ENCODE results near the gene TRMT1L. TPM values are rescaled to one million over a fixed set of nuclear protein-coding genes. Genes with fewer than 3 reads are reported as not detected.

The TRMT1L gene
- polyA plus RNA-seq, 1 experiment = 13.4 TPM

DNA sequence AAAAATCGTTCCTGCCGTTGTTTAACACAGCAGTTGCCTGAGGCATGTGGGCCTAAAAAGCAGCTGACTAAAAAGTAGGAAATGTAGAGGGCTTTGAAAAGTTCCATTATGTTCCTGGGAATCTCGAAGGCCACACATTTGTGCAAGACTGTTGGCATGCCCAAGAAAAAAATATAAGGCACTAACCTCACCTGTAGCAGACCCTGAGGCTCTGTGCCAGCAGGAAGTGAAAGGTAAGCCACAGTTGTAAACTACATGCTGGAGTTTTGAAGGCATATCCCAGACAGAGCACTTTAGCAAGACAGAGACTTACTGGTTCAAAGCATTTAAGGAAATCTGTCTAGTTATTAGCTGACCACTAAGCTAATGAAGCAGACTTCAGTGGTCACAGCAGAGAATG is 52.7 kb downstream of the TRMT1L start:
- CTCF ChIA-PET = no interaction called here
- Histone ChIP-seq H3K27me3 (ENCODE audit: control insufficient read depth, insufficient read depth, low read length) (no peaks in the 10 kb centered on the region), H3K4me3 (ENCODE audit: low read depth, low read length) (no peak overlapping the region), H3K36me3 (ENCODE audit: control insufficient read depth, insufficient read depth, low read length) (peaks cover 1% of the 10 kb centered on the region; the same call in 1 of the 2 replicates)
- DNase-seq (ENCODE audit: low read depth) = no peak
- POLR2A ChIA-PET = no interaction called here
- TF ChIP-seq, protein P1, sequence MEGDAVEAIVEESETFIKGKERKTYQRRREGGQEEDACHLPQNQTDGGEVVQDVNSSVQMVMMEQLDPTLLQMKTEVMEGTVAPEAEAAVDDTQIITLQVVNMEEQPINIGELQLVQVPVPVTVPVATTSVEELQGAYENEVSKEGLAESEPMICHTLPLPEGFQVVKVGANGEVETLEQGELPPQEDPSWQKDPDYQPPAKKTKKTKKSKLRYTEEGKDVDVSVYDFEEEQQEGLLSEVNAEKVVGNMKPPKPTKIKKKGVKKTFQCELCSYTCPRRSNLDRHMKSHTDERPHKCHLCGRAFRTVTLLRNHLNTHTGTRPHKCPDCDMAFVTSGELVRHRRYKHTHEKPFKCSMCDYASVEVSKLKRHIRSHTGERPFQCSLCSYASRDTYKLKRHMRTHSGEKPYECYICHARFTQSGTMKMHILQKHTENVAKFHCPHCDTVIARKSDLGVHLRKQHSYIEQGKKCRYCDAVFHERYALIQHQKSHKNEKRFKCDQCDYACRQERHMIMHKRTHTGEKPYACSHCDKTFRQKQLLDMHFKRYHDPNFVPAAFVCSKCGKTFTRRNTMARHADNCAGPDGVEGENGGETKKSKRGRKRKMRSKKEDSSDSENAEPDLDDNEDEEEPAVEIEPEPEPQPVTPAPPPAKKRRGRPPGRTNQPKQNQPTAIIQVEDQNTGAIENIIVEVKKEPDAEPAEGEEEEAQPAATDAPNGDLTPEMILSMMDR (IDR thresholded peaks at IDR 0.05; ENCODE audit: insufficient read depth, low read depth, low read length) = no peak

DNA sequence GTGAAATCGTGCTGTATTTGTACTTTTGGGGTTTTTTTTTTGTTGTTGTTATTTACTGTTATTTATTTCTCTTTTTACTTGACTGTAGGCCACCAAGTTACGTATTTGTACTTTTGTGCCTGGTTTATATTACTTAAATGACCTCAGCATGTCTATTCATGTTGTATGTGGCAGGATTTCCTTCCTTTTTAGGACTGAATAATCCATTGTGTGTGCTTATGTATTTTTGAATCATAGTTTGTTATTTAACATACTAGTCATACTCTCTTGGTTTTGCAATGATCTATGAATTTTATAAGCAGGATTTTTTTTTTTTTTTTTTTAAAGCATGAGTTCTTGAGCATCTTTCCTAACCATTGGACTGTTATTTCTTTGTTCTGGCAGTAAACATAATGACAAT is 60.2 kb downstream of the TRMT1L start:
- peaks cover 2% of the 10 kb centered on the region; the same call in 1 of the 2 replicates for H3K36me3 ChIP-seq (ENCODE audit: control insufficient read depth, insufficient read depth, low read length)
- TF ChIP-seq, protein P1 (IDR thresholded peaks at IDR 0.05; ENCODE audit: insufficient read depth, low read depth, low read length) = no peak
- H3K4me3 ChIP-seq (ENCODE audit: low read depth, low read length) = no peak overlapping the region
- ChIA-PET POLR2A (no interaction called here), CTCF (interaction anchor here (1.3 kb wide), 1 partner anchor 21 kb away, joined by 3 read pairs; no protein-coding TSS in a partner anchor)
- DNase-seq (ENCODE audit: low read depth) = no peak
- H3K27me3 ChIP-seq (ENCODE audit: control insufficient read depth, insufficient read depth, low read length) = no peaks in the 10 kb centered on the region

DNA sequence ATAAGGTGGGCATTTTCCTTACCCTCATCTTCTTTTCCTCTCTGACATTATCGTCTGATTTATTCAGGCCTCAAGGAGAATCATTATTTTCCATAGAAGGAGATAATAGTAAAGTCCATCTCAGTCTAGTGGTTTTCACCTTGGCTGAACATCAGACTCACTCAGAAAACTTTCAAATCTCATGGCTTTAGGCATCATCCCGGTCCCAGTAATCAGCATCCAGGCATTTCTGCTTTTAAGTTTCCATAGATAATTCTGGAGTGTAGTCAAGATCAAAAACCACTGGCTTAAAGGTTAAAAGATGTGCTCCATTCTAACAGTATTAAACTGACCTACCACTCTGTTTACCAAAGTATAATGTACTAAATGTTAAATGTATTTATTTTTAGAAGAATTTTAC is 62.0 kb downstream of the TRMT1L start:
- Histone ChIP-seq H3K4me3 (ENCODE audit: low read depth, low read length) (no peak overlapping the region), H3K27me3 (ENCODE audit: control insufficient read depth, insufficient read depth, low read length) (no peaks in the 10 kb centered on the region), H3K36me3 (ENCODE audit: control insufficient read depth, insufficient read depth, low read length) (peaks cover 3% of the 10 kb centered on the region)
- no peak for DNase-seq (ENCODE audit: low read depth)
- CTCF ChIA-PET = no interaction called here
- TF ChIP-seq, protein P1 (IDR thresholded peaks at IDR 0.05; ENCODE audit: insufficient read depth, low read depth, low read length) = no peak
- POLR2A ChIA-PET = no interaction called here

DNA sequence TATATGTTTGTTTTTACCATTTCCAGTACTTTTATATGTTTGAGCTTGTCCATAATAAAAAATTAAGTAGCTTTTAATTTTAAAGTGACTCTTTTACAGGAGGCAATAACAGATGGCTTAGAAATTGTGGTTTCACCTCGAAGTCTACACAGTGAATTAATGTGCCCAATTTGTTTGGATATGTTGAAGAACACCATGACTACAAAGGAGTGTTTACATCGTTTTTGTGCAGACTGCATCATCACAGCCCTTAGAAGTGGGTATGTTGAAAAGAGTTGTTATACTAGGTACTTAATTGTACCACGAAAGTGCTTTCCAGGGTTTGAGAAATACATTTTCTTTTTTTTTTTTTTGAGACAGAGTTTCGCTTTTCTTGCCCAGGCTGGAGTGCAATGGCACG is 65.3 kb downstream of the TRMT1L start:
- no peak overlapping the region for H3K4me3 ChIP-seq (ENCODE audit: low read depth, low read length)
- CTCF ChIA-PET = interaction anchor here (1.0 kb wide), 1 partner anchor 26 kb away, joined by 3 read pairs; no protein-coding TSS in a partner anchor
- H3K36me3 ChIP-seq (ENCODE audit: control insufficient read depth, insufficient read depth, low read length) = peaks cover 6% of the 10 kb centered on the region
- H3K27me3 ChIP-seq (ENCODE audit: control insufficient read depth, insufficient read depth, low read length) = no peaks in the 10 kb centered on the region
- TF ChIP-seq, protein P1 (IDR thresholded peaks at IDR 0.05; ENCODE audit: insufficient read depth, low read depth, low read length) = no peak
- DNase-seq (ENCODE audit: low read depth) = no peak
- POLR2A ChIA-PET = no interaction called here

DNA sequence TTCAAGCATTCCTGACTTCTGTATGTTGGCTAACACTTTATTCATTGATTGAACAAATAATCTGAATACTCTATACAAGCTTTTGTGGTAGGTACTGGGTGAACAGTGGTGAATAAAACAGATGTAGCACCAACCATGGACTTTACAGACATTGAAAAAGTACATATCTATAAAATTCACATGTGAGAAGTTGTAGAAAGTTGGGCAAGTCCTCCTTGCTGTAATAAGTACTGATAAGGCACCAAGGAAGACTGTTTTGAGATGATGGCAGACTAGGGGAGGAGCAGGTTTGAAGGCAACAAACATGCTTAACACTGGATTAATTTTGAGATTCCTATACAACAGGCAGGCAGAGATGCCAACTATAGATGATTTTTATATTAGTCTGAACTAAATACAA is 69.0 kb downstream of the TRMT1L start:
- CTCF ChIA-PET = no interaction called here
- DNase-seq (ENCODE audit: low read depth) = no peak
- Histone ChIP-seq H3K4me3 (ENCODE audit: low read depth, low read length) (no peak overlapping the region), H3K36me3 (ENCODE audit: control insufficient read depth, insufficient read depth, low read length) (peaks cover 6% of the 10 kb centered on the region), H3K27me3 (ENCODE audit: control insufficient read depth, insufficient read depth, low read length) (no peaks in the 10 kb centered on the region)
- POLR2A ChIA-PET = no interaction called here
- TF ChIP-seq, protein P1 (IDR thresholded peaks at IDR 0.05; ENCODE audit: insufficient read depth, low read depth, low read length) = no peak

Data from BJ (cell line).